Measurements from ENCODE around the gene TOM1L2.
A peak's percentile ranks its signal among the peaks of the same experiment; 100 is the strongest.

Gene TOM1L2

GRCh38 chr17:17849147-17849820, 122.9 kb downstream of the TOM1L2 start:
- no peak for TF ChIP-seq Cebpa-rat (IDR thresholded peaks at IDR 0.05)
- Histone ChIP-seq H3K4me1 (peaks cover 83% of the 10 kb centered on the region), H4K20me1 (no peaks in the 10 kb centered on the region), H3K9me3 (no peaks in the 10 kb centered on the region), H3K27me3 (no peaks in the 10 kb centered on the region), H3K27ac (peak overlapping the region; percentile 81), H3K36me3 (no peaks in the 10 kb centered on the region), H3K4me2 (peak overlapping the region; percentile 80), H3K4me3 (no peak overlapping the region), H3K9ac (peak overlapping the region; percentile 47; the same call in 1 of the 2 replicates)

- Histone ChIP-seq H3K27me3 (no peaks in the 10 kb centered on the region), H3K4me1 (peaks cover 90% of the 10 kb centered on the region), H3K4me3 (no peak overlapping the region), H3K27ac (peak overlapping the region; percentile 81), H3K36me3 (no peaks in the 10 kb centered on the region), H4K20me1 (no peaks in the 10 kb centered on the region), H3K4me2 (peak overlapping the region; percentile 80), H3K9me3 (no peaks in the 10 kb centered on the region), H3K9ac (peak overlapping the region; percentile 43; the same call in 1 of the 2 replicates)
- TF ChIP-seq Cebpa-rat (IDR thresholded peaks at IDR 0.05), result no peak
Measured at GRCh38 chr17:17848311-17849082, 123.7 kb downstream of the TOM1L2 start.

DNA sequence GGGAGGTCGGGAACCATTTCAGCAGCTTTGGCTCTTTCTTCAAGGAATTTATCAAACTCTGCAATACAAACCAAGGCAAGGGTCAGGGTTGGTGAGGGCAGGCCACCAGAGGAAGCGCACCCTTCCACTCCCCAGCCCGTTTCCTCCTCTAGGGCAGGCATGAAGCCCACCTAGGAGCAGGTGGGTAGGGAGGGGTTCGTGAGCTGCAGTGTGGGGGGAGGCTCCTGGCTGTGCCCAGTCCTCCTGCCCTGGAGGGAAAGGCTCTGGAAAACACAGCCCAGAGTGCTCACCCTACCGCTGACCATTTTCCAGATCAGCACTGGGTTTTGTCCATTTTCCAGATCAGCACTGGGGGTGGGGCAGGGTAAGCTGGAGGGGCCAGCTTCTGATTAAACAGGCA, 124.5 kb downstream of the TOM1L2 start:
- TF ChIP-seq Cebpa-rat (IDR thresholded peaks at IDR 0.05), result no peak
- H3K36me3 ChIP-seq, result no peaks in the 10 kb centered on the region
- H3K9me3 ChIP-seq, result no peaks in the 10 kb centered on the region
- H3K4me2 ChIP-seq, result peak overlapping the region; percentile 80
- H3K9ac ChIP-seq, result 0 out of 2 replicates have a peak overlapping the region, but pooled peaks have one; percentile 9
- H3K4me3 ChIP-seq, result no peak overlapping the region
- H4K20me1 ChIP-seq, result no peaks in the 10 kb centered on the region
- peaks cover 83% of the 10 kb centered on the region for H3K4me1 ChIP-seq
- no peaks in the 10 kb centered on the region for H3K27me3 ChIP-seq
- 0 out of 2 replicates have a peak overlapping the region, but pooled peaks have one; percentile 35 for H3K27ac ChIP-seq

GRCh38 chr17:17847118-17847689, 125.0 kb downstream of the TOM1L2 start:
- H3K9ac ChIP-seq, result 0 out of 2 replicates have a peak overlapping the region, but pooled peaks have one; percentile 9
- TF ChIP-seq Cebpa-rat (IDR thresholded peaks at IDR 0.05), result no peak
- H3K4me1 ChIP-seq, result peaks cover 88% of the 10 kb centered on the region
- H4K20me1 ChIP-seq, result no peaks in the 10 kb centered on the region
- H3K9me3 ChIP-seq, result no peaks in the 10 kb centered on the region
- H3K27ac ChIP-seq, result 0 out of 2 replicates have a peak overlapping the region, but pooled peaks have one; percentile 35
- H3K4me3 ChIP-seq, result no peak overlapping the region
- no peaks in the 10 kb centered on the region for H3K27me3 ChIP-seq
- no peaks in the 10 kb centered on the region for H3K36me3 ChIP-seq
- H3K4me2 ChIP-seq, result peak overlapping the region; percentile 80

DNA sequence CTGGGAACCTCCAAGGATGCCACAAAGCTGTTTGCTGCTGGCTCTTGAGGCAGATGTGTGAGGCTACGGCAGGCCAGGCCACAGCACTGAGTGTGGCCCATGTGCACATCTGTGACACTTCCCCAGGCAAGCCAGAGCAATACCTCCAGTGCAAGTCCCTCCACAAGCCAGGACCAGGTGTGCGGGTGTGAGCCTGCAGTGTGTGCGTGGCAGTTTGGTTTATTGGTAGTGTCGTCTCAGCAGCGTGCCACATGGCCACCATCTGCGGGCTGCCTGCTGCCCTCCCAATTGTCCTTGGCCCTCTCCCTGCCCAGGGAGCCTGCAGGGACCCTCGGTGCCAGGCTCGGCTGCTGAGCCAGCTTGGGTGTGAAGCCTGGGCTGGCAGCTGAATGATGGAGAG, 125.6 kb downstream of the TOM1L2 start:
- Histone ChIP-seq H3K36me3 (no peaks in the 10 kb centered on the region), H3K9ac (0 out of 2 replicates have a peak overlapping the region, but pooled peaks have one; percentile 15), H3K9me3 (no peaks in the 10 kb centered on the region), H4K20me1 (no peaks in the 10 kb centered on the region), H3K4me3 (no peak overlapping the region), H3K27ac (0 out of 2 replicates have a peak overlapping the region, but pooled peaks have one; percentile 35), H3K4me2 (peak overlapping the region; percentile 80; the same call in 1 of the 2 replicates), H3K4me1 (peaks cover 90% of the 10 kb centered on the region), H3K27me3 (no peaks in the 10 kb centered on the region)
- no peak for TF ChIP-seq Cebpa-rat (IDR thresholded peaks at IDR 0.05)

DNA sequence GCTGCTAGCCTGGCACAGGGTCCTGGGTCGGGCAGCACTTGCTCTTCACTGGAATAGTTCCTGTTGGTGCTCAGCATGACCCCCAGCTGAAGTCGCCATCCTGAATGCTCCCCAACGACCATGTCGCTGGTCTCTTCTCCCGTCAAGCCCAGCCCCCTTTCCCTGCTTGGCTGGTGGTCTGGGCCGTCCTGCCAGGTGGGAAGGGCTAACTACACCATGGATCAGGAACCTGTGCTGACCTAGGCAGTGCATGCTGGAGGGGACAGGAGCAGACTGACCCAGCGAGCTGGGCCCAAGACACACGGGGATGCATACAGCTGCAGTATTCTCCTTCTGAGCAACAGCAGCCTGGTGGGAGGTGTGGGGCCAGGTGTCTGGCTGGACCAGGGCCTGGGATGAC, 126.2 kb downstream of the TOM1L2 start:
- Histone ChIP-seq H3K4me2 (peak overlapping the region; percentile 80; the same call in 1 of the 2 replicates), H3K27me3 (no peaks in the 10 kb centered on the region), H3K36me3 (no peaks in the 10 kb centered on the region), H3K9me3 (no peaks in the 10 kb centered on the region), H4K20me1 (no peaks in the 10 kb centered on the region), H3K9ac (peak overlapping the region; percentile 15; the same call in 1 of the 2 replicates), H3K4me1 (peaks cover 90% of the 10 kb centered on the region), H3K4me3 (no peak overlapping the region), H3K27ac (peak overlapping the region; percentile 10; the same call in 1 of the 2 replicates)
- TF ChIP-seq Cebpa-rat (IDR thresholded peaks at IDR 0.05), result no peak

DNA sequence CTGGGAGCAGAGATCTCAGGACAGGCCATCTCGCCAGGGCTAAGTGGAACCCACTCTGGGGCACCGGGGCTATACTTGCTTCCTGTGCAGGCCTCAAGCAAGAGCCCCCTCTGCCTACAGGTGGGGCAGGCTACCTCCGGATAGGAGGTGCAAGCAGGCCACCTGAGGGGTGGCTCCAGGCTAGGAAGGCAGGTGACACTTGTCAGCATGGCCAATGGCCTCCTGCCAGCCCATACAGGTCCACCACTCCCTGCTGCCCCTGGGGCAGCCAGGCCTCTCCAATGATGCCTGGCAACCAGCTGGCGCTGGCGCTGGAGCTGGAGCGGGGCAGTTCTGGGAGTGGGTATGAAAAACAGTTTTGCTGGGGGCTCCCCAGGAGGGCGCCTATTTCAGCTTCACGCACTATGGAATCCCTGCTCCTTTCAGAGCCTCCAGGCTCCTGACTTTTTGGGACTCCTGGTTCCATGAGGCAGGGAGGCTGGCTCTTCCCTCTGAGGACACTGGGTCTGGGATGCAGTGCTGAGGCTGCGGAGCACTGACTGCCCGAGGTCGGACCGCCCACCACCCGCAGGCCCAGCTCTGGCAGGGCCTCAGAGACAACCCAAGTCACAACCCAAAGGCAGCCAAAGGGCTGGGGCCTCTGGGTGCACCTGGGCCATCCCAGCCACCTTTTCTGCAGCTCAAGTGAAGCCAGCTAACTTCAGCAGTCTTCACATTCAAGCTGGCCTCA, 127.0 kb downstream of the TOM1L2 start:
- no peaks in the 10 kb centered on the region for H3K27me3 ChIP-seq
- no peak overlapping the region for H3K9ac ChIP-seq
- H3K36me3 ChIP-seq, result no peaks in the 10 kb centered on the region
- peak overlapping the region; percentile 10; the same call in 1 of the 2 replicates for H3K27ac ChIP-seq
- no peak overlapping the region for H3K4me3 ChIP-seq
- H3K4me2 ChIP-seq, result no peak overlapping the region
- H3K4me1 ChIP-seq, result peaks cover 90% of the 10 kb centered on the region
- no peaks in the 10 kb centered on the region for H3K9me3 ChIP-seq
- H4K20me1 ChIP-seq, result no peaks in the 10 kb centered on the region
- TF ChIP-seq Cebpa-rat (IDR thresholded peaks at IDR 0.05), result no peak

- Histone ChIP-seq H3K27me3 (no peaks in the 10 kb centered on the region), H4K20me1 (no peaks in the 10 kb centered on the region), H3K9me3 (no peaks in the 10 kb centered on the region), H3K27ac (peak overlapping the region; percentile 64), H3K4me3 (no peak overlapping the region), H3K36me3 (no peaks in the 10 kb centered on the region), H3K9ac (no peak overlapping the region), H3K4me2 (no peak overlapping the region), H3K4me1 (peaks cover 90% of the 10 kb centered on the region)
- no peak for TF ChIP-seq Cebpa-rat (IDR thresholded peaks at IDR 0.05)
Measured at GRCh38 chr17:17844500-17844899, 127.7 kb downstream of the TOM1L2 start.

- Histone ChIP-seq H3K4me1 (peaks cover 90% of the 10 kb centered on the region), H3K36me3 (no peaks in the 10 kb centered on the region), H3K27ac (peak overlapping the region; percentile 64), H3K9me3 (no peaks in the 10 kb centered on the region), H3K27me3 (no peaks in the 10 kb centered on the region), H3K9ac (no peak overlapping the region), H3K4me3 (no peak overlapping the region), H4K20me1 (no peaks in the 10 kb centered on the region), H3K4me2 (no peak overlapping the region)
- no peak for TF ChIP-seq Cebpa-rat (IDR thresholded peaks at IDR 0.05)
Measured at GRCh38 chr17:17844079-17844478, 128.1 kb downstream of the TOM1L2 start.

Data from BLaER1 (cell line).